Neural progenitor cell (in vitro differentiated cells): ENCODE results near the gene FRS3.

Experiments
- CTCF ChIP-seq: fragments of 200-600 bp; sonication (generic); IDR thresholded peaks from 2 replicates; pipeline ENCODE4 v1.5.1; 2017; ENCODE audit warnings: antibody characterized with exemption, mild to moderate bottlenecking
- EZH2phosphoT487 ChIP-seq: fragments of 200-600 bp; sonication (generic); IDR thresholded peaks from 2 replicates; pipeline ENCODE4 v1.6.1; 2017; ENCODE audit warnings: antibody characterized with exemption

- TF ChIP-seq CTCF (no peak), EZH2phosphoT487 (no peak)
Observed at GRCh38 chr6:41759106-41759904, 20.4 kb downstream of the FRS3 start.
